Posterior vena cava (tissue), 2 donors: ENCODE data around the gene CCDC47. TPM values are rescaled to one million over a fixed set of nuclear protein-coding genes. Genes with fewer than 3 reads are reported as not detected.
"Not testable (repeated sequence)": the region's sequence is repeated elsewhere in the genome, so short reads cannot be mapped to it uniquely, and the experiment has no call there.

Experiments used
- DNase-seq: peaks from one replicate; pipeline ENCODE4 v3.0.0-alpha.2; 2020; ENCODE audit warnings: low spot score
- intact Hi-C, 2 donors: fragments of 100-400 bp; cut with DNase I; formaldehyde crosslinking; loops; one replicate each; pipeline versions ENCODE4 v1.14.1 to v1.14.2; 2022 to 2023
- total RNA-seq, 2 donors: library from RNA; stranded (reverse); fragmentation: NEBNext Ultra II Directional; extraction: Animal tissue kit (Norgen Biotek cat#: 25700); gene quantifications; one replicate each; pipeline ENCODE4 v1.2.1, GENCODE V29; 2021
- donor health status: DM: yes; HTN: yes; CAD: no.
- donor health status: DM: yes; HTN: yes; CAD: no.

Gene CCDC47
- total RNA-seq, 2 donors from 2014 or later = 52.5 to 58.5 TPM

DNA sequence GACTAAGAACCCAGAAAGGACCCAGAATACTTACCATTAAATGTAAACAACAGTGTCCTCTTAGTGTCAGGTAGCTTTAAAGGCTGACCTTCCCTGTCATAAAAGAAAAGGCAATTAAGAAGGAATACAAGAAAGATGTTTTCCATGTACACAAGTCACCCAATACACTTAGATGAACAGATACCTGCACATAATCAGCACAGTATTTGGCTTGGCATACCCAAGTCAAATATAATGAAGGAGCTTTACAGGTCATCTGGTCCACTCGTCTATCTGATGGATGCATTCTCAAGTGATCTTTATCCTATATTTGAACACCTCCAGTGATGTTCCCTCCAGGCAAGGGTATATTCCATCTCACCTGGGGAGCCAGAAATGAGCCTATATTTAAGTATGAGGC is 20.7 kb downstream of the CCDC47 start:
- no peak for DNase-seq
- intact Hi-C loops = no loop called here

DNA sequence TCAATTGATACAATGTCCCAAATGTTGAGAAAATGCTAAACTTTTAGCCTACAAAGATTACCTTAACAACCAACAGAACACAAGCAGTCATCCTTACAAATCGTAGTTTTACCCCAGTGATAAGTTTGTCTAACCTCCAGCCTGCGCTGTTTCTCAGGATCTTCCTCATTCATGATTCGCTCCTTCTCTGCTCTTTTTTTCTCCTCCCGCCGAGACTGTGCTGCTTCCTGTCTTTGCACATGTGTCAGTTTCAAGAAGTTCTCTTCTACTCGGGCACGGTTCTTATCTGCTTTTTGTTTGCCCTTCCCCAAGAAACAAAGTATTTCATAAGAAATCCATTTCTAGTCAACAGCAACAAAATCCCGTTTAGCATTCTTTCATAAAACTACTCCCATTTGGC is 21.6 kb downstream of the CCDC47 start:
- intact Hi-C loops = no loop called here
- no peak for DNase-seq

DNA sequence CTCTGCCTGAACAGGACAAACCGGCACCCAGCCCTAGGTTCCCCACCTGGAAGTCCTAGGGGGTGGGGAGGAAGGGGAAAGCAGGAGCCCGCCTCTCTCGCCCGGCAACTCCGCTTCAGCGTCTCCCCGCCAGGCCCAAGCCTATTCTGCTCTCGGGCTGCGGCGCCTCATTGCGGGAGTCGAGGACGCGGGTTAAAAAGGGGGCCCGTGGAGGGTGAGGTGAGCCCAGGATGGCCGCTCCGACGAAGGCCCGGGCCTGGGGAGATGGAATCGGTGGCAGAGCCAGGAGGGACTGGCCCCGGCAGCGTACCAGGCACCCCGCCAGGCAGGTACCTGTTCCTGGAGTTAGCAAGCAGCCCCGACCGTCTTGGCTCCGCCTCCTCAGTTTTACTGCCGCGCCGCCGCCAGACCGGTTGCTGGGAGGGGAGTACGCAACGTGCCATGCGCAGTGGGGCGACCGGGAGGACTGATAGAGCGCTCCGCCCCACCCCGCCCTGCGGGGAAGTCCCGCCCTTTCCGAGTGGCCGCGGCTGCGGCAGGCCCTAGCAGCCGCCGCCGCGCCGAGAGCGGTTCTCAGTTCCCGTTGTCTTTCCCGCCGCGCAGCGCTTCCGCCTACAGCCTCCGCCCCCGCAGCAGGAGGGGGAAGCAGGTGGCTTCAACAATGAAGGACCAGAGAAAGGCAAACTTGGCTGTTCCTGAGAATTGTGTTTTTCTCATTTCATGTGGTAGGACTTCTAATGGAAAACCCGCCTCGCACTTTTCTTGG is 31.8 kb downstream of the CCDC47 start, which contains the start of gene STRADA:
TSS of gene STRADA (minus strand) at position 392 of the 766 bp plus-strand sequence. CDS start 13,430 bp downstream, outside the sequence.
- intact Hi-C loops = no loop called here
- DNase-seq = peak; percentile 99

DNA sequence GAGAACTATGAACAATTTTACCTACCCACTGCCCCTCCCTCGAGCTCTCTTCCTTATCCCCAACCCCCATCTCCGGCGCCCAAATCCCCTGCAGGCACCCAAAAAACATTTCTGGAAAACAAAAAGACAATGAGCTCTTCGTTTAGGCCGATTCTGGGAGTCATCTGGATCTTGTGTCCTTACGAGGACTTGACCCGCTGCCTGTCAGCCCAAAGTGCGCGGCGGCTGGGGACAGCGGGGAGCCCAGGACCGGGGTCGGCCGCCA is 32.3 kb downstream of the CCDC47 start:
- DNase-seq = no peak
- intact Hi-C loops = no loop called here

DNA sequence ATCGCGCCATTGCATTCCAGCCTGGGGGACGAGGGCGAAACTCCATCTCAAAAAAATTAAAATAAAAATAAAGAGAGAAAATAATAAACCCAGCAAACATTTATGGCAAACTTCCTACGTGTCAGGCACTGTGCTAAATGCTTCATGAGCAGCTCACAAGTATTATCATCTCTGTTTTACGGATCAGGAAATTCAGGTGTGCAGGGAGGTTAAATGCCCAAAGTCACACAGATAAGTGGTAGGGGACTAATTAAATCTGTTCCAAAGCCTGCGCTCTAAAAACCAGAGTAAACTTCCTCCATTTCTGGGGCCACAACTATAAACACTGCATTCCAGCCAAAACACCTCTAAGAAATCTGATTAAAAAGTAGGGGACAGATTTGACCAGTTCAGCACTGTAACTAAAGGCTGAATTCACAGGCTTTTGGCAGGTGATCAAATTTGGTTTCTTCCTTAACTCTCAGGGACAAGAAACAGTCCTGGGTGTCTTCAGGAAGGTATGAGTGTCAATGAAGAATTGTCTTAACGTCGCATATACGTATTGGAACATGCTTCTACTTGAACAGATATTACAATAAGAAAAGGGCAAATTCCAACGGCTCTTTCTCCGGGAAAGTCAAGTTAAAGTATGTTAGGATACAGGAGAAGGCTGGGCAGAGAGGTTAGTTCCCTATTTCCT is 32.8 kb downstream of the CCDC47 start:
- intact Hi-C loops = no loop called here

DNA sequence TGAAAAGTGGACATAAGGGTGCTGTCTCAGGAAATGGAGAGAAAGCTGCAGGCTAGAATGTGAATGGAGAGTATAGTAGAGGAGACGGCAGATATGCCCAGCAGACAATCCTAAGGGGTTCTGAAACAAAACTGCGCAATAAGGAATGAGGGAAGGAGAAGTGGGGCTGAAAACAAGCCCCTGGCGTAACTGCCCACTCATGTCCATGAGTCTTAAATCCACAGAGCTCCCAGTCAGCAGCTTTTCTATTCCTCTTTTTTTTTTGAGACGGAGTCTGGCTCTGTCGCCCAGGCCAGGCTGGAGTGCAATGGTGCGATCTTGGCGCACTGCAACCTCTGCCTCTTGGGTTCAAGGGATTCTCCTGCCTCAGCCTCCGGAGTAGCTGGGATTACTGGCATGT is 37.7 kb downstream of the CCDC47 start:
- intact Hi-C loops = no loop called here
- no peak for DNase-seq

More for the DNA sequence above, 32.8 kb downstream of the CCDC47 start:
- DNase-seq = no peak

DNA sequence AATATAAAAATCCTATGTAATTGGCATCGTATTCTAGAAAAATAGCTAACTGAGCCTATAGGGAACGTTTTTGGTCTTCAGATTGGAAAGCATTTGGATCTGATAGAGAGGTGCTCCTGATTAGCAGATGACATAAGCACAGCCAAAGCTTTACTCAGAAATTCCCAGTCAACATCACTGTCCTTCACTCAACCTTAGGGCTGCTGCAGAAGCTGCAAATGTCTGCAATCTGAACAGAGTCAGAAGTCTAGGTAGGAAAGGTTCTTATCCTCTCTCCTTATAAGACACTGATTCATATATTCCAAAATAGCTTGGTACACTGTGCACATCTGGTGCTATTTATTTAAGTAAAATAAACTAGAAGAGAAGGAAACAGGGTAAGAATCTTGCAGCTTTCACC is 51.0 kb downstream of the CCDC47 start:
- intact Hi-C loops = no loop called here
- no peak for DNase-seq

DNA sequence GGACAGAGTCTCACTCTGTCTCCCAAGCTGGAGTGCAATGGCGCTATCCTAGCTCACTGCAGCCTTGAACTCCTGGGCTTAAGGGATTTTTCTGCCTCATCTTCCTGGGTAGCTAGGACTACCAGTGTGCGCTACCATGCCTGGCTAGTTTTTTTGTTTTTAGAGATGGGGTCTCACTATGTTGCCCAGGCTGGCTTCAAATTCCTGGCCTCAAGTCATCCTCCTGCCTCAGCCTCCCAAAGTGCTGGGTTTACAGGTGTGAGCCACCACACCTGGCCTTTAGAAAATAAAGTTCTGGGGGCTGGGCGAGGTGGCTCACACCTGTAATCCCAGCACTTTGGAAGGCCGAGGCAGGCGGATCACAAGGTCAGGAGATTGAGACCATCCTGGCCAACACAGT is 53.2 kb downstream of the CCDC47 start:
- intact Hi-C loops, DNase-seq: not testable (repeated sequence)

DNA sequence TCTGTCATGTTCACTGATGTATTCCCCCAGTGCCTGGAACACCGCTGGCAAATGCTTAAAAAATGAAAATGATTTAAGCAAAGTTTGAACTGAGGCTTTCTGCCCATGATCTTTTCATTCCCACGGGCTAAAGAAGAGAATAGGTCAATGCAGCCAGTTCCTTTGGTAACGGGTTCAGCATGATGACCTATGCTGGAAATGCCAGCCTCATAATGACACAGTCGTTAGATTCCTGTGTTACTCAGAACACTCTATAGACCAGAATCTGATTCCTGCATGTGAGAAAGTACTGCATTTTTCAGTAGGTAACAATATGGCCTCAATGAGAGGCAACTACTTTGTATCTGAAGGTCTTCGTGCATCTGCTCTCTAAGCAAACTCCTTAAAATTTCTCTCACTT is 54.4 kb downstream of the CCDC47 start:
- intact Hi-C loops = no loop called here

DNA sequence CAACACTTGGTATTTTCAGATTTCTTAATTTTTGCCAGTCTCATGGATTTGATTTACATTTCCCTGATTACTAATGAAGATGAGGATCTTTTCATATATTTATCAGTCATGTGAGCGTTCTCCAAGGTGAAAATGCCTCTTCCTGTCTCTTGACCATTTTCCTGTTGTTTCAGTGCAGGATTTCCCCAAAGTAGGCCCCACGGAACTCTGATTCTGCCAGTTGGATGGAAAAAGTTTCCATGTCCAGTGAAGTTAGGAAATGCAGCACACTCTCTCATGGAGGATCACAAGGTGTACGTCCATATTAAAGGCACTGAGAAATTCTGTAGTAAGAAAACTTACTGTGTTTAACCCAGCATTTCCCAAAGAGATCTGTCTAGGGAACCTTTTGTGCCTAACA is 57.0 kb downstream of the CCDC47 start:
- no peak for DNase-seq
- intact Hi-C loops = no loop called here

More for the DNA sequence above, 54.4 kb downstream of the CCDC47 start:
- no peak for DNase-seq

DNA sequence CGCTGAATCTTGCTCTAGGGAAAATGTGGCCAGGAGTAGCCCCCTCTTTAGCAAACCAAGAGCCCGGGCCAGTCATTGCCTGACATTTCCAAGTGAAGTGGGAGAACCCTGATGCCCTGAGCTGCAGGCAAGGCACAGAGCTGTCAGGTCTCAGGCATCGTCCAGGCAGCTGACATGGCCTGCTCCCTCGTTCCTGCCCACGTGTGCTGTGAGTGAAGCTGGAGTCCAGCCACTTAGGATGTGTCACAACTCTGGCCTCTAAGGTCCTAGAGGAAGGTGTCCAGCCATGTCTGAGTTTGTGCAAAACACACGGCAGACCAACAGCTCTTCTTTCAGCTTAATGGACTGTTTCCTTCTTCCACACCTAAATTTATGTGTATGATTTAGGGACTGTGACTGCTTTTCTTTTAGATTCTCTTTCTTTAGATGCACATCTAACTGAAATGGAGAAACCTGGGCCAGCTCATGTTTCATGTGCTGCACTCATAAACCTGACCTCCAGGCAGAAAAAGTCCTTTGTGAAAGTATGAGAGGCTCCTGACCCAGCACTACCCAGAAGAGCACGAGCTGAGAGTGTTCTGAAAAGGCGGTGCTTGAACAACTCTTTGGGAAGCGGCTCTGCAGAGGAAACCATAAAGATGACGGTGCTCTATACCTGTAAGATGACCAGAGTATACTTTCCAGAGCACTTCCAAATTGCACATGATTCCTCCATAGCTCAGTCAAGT is 58.7 kb downstream of the CCDC47 start:
- DNase-seq = no peak

DNA sequence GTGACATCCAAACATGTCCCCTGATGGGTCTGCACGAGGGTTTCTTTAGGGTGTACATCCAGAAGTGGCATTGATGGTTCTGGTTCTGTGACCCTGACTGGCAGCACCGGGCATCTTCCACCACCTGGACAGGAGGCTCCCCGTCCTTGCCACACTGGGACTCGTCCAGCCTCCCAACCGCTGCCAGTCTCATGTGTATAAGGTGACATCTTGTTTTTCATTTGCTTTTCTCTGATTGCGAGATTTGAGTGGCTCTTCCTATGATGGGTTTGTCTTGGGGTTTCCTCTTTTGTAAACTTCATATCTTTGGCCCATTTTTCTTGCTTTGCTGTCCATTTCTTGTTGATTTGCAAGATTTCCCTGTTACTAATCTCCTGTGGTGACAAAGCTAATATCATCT is 64.3 kb downstream of the CCDC47 start:
- intact Hi-C loops = loop anchor here in 1 of 2 donors (10.0 kb wide), 1 partner anchor 56 kb away; no protein-coding TSS in a partner anchor
- DNase-seq = no peak

More for the DNA sequence above, 58.7 kb downstream of the CCDC47 start:
- intact Hi-C loops = no loop called here

DNA sequence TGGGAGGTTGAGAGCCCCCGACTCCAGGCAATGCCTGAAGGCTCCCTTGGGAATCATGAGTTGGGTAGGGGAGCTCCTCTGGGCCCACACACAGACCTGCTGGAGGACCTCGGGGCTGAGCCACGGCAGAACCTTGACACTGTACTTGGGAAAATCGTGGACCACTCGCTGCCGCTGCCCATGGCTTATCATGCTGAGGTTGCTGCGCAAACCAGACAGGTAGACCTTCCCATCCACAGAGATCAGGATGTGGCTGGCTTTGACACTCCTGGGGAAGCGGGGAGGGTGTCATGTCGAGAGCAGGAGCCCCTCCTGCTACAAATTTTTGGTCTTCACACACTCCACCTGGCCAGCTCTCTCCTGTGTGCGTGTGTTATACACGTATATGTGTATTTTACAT is 66.2 kb downstream of the CCDC47 start:
- no peak for DNase-seq
- intact Hi-C loops = loop anchor here in 1 of 2 donors (10.0 kb wide), 1 partner anchor 58 kb away; no protein-coding TSS in a partner anchor

DNA sequence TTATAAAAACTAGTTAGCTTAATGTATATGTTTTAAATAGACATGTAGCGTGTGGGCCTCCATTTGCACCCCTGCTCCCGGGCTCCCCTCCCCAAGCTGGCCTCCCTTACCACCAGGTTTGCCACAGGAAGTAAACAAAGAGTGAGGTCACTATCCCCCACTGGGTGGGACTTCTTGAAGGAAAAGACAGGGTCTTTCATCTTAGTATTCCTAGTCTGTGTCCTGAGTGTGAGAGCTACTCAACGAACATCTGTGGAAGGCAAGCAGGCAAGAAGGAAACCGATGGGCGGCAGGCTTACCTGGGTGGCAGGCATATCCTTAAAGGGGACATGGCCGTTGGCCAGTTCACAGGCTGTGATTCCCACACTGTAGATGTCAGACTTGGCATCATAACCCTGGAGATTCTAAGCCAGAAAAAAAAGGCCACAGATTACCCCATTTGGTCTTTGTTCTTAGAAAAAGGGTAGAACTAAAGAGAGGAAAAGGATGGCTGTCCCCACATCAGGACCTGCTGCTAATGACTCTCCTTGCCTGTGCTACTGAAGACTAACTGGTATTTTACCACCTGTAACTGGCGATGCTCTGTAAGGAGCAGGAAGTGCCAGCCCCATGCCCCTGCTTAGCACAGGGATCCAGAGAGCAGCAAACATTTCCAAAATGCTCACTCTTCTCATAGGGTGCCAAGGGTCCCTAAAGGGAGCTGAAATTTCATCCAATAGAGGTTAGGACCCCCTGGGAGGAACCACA is 66.9 kb downstream of the CCDC47 start:
- no peak for DNase-seq
- intact Hi-C loops = loop anchor here in 1 of 2 donors (10.0 kb wide), 1 partner anchor 58 kb away; no protein-coding TSS in a partner anchor

DNA sequence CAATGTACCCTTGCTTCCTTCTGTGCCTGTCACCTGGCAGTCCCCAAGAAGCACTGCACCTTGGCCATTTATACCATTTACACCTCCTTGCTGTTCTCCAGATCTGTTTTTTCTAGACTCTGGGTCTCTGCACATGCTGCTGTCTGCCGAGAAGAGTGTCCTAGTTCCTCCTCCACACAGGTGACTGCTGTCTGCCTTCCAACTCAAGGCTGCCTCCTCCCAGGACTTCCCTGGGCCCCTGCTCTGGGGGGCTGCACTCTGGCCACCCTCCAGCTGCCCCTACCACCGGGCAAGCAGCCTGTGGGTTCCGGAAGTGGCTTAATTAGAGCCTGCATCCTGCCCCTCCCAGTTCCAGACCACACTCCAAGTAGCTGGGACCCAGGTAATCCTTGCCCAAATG is 67.7 kb downstream of the CCDC47 start:
- no peak for DNase-seq

DNA sequence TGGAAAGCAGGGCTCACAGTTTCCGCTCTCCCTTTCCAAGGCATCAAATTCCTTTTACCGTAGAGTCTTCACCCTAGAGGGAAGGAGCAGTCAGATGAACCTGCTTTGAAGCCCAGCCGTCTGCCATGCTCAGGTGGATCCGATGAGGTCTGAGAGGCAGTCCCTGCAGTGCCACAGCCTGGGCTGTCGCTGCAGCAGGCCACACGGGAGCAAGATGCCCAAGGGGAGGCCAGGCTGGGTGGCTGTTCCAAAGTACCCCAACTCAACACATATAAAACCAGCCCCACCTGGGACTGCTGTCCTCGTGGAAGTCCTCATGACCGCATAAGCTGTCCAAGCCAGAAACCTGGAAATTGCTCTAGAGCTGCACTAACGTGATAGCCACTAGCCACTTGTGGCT is 68.6 kb downstream of the CCDC47 start:
- intact Hi-C loops = loop anchor here in 1 of 2 donors (10.0 kb wide), 1 partner anchor 60 kb away; no protein-coding TSS in a partner anchor
- DNase-seq = no peak

More for the DNA sequence above, 67.7 kb downstream of the CCDC47 start:
- intact Hi-C loops = loop anchor here in 1 of 2 donors (10.0 kb wide), 1 partner anchor 59 kb away; no protein-coding TSS in a partner anchor

DNA sequence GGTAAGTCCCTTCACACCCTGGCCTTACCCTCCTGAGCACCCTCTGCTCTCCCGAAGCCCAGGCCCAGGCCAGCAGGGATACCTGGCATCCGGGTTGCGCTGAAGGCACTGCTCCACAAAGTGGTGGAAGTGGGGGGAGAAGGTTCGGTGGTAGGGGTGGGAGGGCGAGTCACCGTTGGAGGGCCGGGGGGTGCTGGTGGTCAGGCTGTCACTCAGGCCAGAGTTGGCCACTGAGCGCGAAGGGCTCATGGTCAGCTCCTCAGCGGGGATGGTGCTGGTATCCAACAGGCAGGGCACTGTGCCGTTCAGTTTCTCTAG is 69.2 kb downstream of the CCDC47 start:
- intact Hi-C loops = loop anchor here in 1 of 2 donors (10.0 kb wide), 1 partner anchor 61 kb away; no protein-coding TSS in a partner anchor
- DNase-seq = no peak

DNA sequence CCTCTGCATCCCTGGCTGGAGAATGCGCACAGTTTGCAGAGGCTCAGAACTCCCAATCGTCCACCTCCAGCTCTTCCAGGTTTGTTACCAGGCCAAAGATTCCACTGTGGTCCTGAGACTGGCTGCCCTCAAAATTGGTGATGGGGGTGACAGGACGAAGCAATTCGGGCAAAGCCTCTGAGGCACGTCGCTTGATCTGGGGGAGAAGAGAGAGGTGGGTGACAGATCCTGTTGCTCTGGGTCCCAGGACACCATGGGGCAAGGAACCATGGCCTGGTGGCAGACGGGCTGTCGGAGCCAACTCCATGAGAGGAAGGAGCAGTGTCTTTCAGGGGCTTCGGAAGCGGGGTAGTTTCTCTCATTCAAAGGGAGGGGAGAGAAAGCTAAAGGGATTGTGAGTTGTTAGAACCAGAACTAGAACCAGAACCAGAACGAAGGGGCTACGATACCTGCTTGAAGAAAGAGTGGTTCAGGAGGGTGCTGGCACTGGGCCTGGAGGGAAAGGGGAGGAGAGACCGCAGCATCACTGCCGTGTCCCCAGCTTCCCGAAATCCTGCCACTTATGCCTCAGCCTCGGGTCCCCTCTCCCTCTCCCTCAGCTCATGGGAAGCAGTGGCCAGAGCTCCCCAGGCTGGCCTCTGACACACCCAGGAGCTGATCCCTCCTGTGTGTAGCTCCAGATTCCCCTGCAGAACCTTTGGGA is 69.7 kb downstream of the CCDC47 start:
- intact Hi-C loops = loop anchor here in 1 of 2 donors (10.0 kb wide), 1 partner anchor 61 kb away; no protein-coding TSS in a partner anchor
- DNase-seq = no peak

DNA sequence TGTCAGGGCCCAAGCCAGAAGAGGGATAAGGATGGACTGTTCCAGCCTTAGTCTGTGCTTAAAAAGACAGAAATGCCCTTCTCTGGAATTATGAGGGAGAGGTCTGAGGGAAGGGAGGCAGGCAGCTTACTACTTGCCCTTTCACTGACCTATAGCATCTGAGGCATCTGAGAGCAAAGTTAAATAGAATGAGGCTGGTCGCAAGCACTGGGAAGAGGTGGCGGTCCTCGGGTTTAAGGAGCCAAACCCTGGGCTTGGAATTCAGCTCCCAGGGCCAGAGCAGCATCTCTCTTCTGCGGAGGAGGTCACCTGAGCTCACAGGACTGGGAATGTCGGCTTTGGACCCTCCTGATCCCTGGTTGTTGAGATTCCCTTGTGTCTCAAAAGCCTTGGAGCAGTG is 70.4 kb downstream of the CCDC47 start:
- intact Hi-C loops = loop anchor here in 1 of 2 donors (10.0 kb wide), 1 partner anchor 62 kb away; no protein-coding TSS in a partner anchor
- DNase-seq = no peak
